Measurements from ENCODE around the gene SNHG17. TPM values are rescaled to one million over a fixed set of nuclear protein-coding genes. Genes with fewer than 3 reads are reported as not detected.

SNHG17 gene
- total and polyA plus RNA-seq, 9 of the 15 experiments (the other 6 are each of a cell fraction or from before 2014, with no cell fraction given), result 29.8 to 106 (median 57.7) TPM

- TF ChIP-seq ZNF280A (IDR thresholded peaks at IDR 0.05; ENCODE audit: low read depth, partially characterized antibody), result no peak
- TF ChIP-seq SIX5 (IDR thresholded peaks at IDR 0.05; ENCODE audit: borderline replicate concordance in 1 of 2, insufficient read depth in 1 of 2, low read depth in 1 of 2, low read length in 2 of 2), result no peak
- peak; percentile 89 for TF ChIP-seq TEAD4 (IDR thresholded peaks at IDR 0.05; ENCODE audit: low read length)
- no peak for TF ChIP-seq TEAD4 (CRISPR knock-in tag; IDR thresholded peaks at IDR 0.05; ENCODE audit: borderline replicate concordance)
- TF ChIP-seq ZBTB1 (CRISPR knock-in tag; IDR thresholded peaks at IDR 0.05; ENCODE audit: borderline replicate concordance, low read depth), result no peak
- TF ChIP-seq PHF8 (IDR thresholded peaks at IDR 0.05; ENCODE audit: borderline replicate concordance, low read length), result no peak; the same call in 1 of the 2 replicates
- no peak for TF ChIP-seq ARNT (IDR thresholded peaks at IDR 0.05)
- TF ChIP-seq KLF16 (IDR thresholded peaks at IDR 0.05), result peak; percentile 36; the same call in 1 of the 2 replicates
- TF ChIP-seq NR0B1 (IDR thresholded peaks at IDR 0.05; ENCODE audit: partially characterized antibody), result no peak
- TF ChIP-seq RFX7 (CRISPR knock-in tag; IDR thresholded peaks at IDR 0.05), result no peak
- no peak for TF ChIP-seq ZBTB49 (CRISPR knock-in tag; IDR thresholded peaks at IDR 0.05; ENCODE audit: borderline replicate concordance)
- TF ChIP-seq ZBTB8A (IDR thresholded peaks at IDR 0.05; ENCODE audit: partially characterized antibody), result no peak
- no peak for TF ChIP-seq STAG1 (CRISPR knock-in tag; IDR thresholded peaks at IDR 0.05; ENCODE audit: borderline replicate concordance)
- TF ChIP-seq TOE1 (IDR thresholded peaks at IDR 0.05; ENCODE audit: borderline replicate concordance), result no peak
- no peak for TF ChIP-seq TOE1 (CRISPR knock-in tag; IDR thresholded peaks at IDR 0.05; ENCODE audit: borderline replicate concordance, low read depth)
- no peak for TF ChIP-seq ZNF76 (CRISPR knock-in tag; IDR thresholded peaks at IDR 0.05; ENCODE audit: borderline replicate concordance)
- no peak for TF ChIP-seq CEBPZ (IDR thresholded peaks at IDR 0.05; ENCODE audit: borderline replicate concordance, low read depth, low read length)
- TF ChIP-seq ZNF79 (CRISPR knock-in tag; IDR thresholded peaks at IDR 0.05; ENCODE audit: low read depth), result no peak
- no peak for TF ChIP-seq SNIP1 (IDR thresholded peaks at IDR 0.05; ENCODE audit: low read depth)
Measured at GRCh38 chr20:38452880-38453624, 17.9 kb upstream of the SNHG17 start (continued).

All from K562 (cell line).